HG02763 (cell line): ENCODE measurements around the gene NOD2.

ENCODE experiments used
- ATAC-seq: cut with Tn5 transposase; IDR thresholded peaks from one replicate; pipeline ENCODE4 v1.9.1; 2021; ENCODE audit warnings: mild to moderate bottlenecking, moderate library complexity; ENCODE audit not compliant: unreplicated experiment

NOD2 gene

GRCh38 chr16:50692999-50693781, at the start of gene NOD2:
Gene NOD2 (plus strand): TSS chr16:50693606. CDS start chr16:50699496, 5,890 bp downstream.
- no peak for ATAC-seq

DNA sequence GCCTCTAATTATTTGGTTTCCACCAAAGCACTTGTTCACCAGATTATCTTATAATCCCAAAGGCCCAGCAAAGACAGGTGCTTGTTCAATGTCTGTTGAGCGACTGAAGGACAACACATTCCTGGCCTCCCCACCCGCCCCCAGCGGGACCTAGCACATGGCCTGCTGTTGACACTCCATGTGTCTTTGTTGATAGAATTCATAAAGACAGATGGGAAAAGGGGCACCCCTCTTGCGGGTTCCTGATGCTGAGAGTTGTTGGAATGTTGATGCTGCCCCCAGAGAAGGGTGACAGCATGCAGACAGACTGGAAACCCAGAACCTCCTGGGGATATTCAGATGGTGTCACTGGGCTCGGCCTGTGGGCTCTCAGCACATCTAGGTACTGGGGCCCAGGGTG, 49.2 kb upstream of the NOD2 start:
- no peak for ATAC-seq

GRCh38 chr16:50644729-50645128, 48.7 kb upstream of the NOD2 start:
- ATAC-seq, result no peak

GRCh38 chr16:50645563-50646220, 47.7 kb upstream of the NOD2 start:
- no peak for ATAC-seq

- no peak for ATAC-seq
Measured at GRCh38 chr16:50646345-50646744, 47.1 kb upstream of the NOD2 start.

DNA sequence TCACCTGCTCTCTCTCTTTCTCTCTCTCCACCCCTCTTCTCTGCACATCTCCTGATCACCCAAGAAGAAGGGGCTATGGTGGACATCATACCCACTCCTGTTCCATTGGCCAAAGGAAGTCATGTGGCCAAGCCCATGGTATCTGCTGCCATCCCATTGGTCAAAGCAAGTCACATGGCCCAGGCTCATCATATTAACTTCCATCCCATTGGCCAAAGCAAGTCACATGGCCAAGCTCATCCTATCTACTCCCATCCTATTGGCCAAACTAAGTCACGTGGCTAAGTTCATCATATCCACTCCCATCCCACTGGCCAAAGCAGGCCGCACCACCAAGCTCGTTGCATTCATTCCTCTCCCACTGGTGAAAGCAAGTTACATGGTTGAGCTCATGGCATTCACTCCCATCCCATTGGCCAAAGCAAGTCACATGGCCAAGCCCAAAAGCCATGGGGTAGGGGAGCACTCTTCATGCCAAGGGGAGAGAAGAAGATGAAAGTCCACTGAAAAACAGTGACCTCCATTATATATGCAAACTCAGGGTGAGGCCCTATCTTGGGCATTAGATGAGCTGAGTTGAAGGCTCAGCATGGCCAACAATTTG, 41.5 kb upstream of the NOD2 start:
- ATAC-seq, result no peak

DNA sequence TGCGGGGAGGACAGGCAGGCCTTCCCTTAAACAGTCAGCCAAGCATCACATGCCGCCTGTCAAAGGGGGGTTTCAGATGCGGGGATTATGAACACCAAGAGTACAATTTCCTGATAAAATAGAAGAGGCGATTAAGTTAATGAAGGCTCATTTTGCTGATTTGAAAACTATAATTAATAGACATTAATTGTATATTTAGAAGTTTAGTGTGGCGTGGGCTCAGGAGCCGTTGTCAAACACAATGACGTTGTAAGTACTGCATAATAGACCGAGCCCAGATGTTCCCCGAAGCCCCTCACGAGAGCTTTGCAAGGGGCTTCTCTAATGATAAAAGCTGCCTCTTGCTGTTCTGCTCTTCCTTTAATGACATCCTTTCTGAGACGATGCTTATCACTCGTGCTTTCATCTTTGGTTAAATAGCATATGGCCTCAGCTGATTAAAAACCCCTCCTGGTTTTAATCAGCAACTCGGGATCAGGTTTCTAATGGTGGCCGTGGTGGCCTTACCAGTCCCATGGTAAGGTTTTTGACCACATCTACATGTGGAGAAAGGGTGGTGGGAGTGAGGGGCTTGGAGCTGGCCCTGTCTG, 40.5 kb upstream of the NOD2 start:
- ATAC-seq, result no peak

- no peak for ATAC-seq
Measured at GRCh38 chr16:50653633-50654519, 39.5 kb upstream of the NOD2 start.

- no peak for ATAC-seq
Measured at GRCh38 chr16:50655558-50656055, 37.8 kb upstream of the NOD2 start.

GRCh38 chr16:50657241-50657640, 36.2 kb upstream of the NOD2 start:
- ATAC-seq, result no peak

GRCh38 chr16:50659806-50660205, 33.6 kb upstream of the NOD2 start:
- ATAC-seq, result no peak

DNA sequence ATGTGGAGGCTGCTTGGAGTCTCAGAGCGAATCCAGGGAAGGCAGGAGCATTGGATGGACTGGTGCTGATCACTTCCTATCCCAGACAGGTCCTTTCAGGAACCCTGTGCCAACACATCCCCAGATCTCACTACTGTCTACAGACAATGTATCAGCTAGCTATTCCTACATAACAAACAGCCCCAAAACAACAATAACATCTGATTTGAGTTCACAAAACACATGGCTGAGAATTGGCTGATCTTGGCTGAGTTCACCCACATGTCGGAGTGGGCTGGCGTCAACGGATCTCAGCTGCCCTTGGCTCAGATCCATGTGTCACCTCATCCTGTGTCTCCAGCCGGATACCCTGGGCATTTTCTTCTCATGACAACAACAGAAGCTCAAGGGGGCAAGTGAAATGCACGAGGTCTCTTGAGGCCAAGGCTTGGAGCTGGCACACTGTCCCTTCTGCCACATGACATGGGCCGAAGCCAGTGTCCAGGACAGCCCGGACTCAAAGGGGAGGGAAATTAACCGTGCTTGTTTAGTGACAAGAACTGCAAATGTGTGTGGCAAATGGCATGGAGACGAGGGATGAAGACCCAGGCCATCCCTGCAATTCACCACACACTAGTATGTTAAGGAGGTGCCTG, 31.0 kb upstream of the NOD2 start:
- ATAC-seq, result no peak

- no peak for ATAC-seq
Measured at GRCh38 chr16:50664270-50664669, 29.1 kb upstream of the NOD2 start.

DNA sequence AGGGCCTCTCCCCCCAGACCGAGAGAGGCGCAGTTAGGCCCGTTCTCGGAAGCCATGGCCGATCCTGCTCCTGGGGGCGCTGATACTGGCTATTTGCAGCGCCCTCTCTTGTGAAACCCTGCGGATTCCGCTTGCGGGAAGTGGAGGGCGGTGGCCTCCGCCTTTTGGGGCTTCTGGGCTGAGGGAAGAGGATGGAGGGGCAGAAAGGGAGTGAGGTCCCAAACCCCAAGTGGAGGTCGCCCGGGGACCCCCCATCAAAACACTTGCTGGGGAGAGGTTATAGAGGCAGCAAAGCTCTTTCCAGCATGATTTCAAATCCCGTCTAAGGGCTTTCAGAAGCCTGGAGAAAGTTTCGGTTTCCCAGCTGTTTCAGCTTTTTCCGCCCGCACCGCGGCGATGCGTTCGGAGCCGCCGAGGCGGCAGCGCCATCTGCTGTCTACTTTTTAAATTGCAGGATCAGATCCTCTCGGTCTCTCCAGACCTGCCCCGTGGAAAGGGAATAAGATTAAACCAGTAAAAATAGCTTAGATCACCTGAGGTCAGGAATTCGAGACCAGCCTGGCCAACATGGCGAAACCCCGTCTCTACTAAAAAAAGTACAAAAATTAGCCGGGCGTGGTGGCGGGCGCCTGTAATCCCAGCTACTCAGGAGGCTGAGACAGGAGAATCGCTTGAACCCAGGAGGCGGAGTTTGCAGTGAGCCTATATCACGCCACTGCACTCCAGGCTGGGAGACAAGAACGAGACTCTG, 28.1 kb upstream of the NOD2 start:
- no peak for ATAC-seq

GRCh38 chr16:50666658-50667496, 26.5 kb upstream of the NOD2 start:
- no peak for ATAC-seq

DNA sequence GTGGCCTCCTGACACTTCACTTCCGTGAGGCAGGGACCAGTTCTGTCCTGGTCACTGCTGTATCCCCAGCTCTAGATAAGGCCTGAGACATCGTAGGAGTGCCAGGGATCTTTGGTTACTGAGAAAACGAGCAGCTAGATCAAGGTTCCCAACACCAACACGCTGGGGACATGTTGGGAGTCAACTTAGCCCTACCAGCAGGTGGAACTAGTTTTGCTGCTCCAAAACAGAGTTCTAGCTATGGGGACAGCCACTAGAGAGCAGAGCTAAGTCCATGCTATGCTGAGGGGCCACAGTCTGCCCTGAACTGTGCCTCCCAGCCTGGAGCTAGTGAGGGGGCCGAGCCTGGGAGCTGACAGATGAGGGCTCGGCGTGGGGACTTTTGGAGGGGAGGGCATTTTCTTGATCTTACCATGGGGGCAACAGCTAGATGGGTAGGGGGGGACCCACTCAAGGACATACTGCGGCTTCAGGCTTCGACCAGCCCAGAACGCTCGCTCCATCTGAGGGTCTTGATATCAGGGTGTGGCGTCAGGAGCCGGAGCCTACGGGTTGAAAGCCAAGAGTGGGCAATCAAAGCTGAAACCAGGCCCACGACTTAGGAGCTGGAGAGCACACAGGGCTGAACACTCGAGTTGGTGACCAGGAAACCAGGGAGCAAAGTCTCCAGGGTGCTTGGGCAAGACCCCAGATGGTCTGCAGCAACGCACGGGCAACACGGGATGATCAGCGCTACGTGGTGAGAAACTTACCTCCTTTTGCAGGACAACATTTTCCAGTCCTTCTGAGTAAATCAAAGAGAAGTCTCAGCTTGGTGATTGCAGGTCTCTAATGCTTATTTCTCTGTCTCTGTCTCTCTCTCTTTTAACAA, 25.7 kb upstream of the NOD2 start:
- no peak for ATAC-seq

- ATAC-seq, result no peak
Measured at GRCh38 chr16:50668368-50669008, 24.9 kb upstream of the NOD2 start.
